HG02970 (cell line): ENCODE measurements around the gene SGMS2.
"Not testable (repeated sequence)": the region's sequence is repeated elsewhere in the genome, so short reads cannot be mapped to it uniquely, and the experiment has no call there.

Experiments
- ATAC-seq: cut with Tn5 transposase; IDR thresholded peaks from one replicate; pipeline ENCODE4 v1.9.1; 2021; ENCODE audit warnings: mild to moderate bottlenecking, moderate library complexity, moderate number of reproducible peaks; ENCODE audit not compliant: unreplicated experiment, low FRiP score

SGMS2 gene

DNA sequence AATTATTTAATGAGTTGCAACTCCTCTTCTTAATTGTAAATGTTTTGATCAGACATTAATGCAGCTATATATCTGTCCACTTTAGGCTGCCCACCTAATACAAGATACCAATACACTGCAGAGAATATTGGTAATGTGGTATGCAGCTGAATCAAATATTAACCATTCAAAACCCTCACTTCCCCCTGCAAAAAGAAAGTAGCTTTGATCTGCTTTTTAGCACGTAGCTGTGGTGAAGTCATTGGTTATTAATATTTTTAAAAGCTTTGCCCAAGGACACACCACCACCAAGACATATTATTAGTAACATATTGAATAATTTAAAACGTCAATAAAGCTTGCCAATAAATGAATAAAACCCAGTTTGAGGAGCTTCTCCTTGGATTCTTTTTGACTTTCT, 78.0 kb downstream of the SGMS2 start:
- ATAC-seq: no peak

DNA sequence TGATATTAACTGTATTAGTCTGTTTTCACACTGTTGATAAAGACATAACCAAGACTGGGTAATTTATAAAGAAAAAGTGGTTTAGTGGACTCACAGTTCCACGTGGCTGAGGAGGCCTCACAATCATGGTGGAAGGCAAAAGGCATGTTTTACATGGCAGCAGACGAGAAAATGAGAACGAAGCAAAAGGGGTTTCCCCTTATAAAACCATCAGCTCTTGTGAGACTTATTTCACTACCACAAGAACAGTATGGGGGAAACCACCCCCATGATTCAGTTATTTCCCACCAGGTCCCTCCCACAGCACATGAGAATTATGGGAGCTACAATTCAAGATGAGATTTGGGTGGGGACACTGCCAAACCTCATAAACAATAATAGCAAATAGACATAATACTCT, 80.3 kb downstream of the SGMS2 start:
- ATAC-seq: not testable (repeated sequence)

DNA sequence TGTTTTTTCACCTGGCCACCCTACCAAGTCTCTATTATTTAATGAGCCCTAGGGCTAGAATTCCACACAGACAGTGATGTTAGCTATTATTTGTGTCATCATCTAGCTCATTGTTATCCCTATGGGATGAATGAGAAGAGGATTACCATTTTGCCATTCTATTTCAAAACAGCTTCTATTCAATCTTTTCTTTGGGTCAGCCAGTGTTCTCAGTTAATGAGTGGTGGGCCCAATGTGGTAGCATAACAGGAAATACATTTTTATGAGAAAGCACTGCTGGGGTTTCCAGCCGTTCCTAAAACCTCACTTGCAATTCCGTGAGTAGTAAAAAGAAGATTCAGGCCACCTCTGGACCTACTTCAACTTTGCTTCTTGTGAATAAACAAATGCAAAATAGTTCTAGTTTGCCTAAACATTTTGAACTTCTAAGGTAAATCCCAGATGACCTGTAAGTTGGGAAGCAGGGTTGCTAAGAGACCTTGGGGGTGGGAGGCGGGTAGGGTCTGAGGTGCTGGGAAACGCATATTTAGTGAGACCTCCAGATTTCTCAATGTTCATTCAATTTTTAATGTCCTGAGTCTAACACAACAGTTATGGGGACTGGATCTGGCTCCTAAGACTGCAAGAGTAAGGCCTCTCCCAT, 81.8 kb downstream of the SGMS2 start:
- no peak for ATAC-seq

DNA sequence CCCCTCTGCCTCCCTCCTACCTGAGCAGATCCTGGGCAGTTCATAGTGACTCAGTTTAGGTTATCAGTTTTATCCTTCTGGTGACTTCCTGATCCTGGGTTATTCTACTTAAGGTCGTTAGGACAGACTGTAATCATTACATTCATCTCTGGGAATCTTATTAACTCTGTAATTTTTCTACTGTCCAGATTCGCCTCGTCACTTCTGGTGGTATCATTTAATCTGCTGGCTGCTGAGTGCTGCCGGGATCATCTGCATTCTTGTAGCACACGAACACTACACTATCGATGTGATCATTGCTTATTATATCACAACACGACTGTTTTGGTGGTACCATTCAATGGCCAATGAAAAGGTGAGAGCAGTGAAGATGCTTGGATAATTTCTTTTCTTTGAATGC, 83.6 kb downstream of the SGMS2 start:
- no peak for ATAC-seq

DNA sequence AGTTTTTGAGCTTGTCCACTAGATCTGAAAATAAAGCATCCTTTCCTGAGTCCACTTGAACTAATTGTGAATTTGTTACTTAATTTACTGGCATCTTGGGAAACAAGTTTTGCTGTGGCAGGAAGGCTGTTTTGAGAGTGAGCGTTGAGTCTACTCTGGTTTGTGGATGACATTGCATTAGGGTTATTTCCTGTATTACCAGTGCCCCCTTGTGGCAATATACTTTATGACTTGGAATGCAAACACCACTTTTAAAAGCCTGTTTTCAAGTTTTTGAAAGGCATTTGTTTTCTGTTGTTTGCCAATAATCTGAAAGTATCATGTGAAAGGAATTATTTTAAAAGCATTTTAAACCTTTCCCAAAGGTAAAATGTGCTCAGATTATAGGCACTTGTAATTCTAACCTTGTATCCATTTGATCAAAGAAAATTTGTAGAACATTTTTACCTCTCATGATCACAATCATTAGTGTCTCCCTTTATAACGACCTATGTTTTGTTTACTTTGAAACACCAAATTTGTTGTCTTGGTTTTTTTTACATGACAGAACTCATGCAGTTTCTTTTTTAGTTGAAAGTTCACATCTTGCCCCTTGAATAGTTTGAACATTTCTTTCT, 88.7 kb downstream of the SGMS2 start:
- ATAC-seq: peak; percentile 79

DNA sequence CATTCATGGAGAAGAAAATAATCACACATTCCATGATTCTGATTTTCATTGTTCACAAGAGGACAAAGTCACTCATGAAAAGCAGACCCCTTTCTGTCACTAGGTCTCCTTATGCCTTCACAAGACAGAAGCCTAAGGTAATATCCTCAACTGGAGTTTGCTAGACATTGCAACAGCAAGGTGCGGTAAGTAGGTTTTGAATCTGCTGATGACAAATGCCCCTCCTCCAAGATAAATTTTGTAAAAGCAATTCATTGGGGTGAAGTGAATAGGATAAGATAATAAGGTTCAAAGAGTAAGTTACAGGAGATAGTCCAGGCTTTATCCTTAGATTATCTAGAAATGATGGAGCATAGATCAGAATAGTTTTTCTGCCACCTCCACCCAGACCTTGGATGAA, 90.5 kb downstream of the SGMS2 start:
- no peak for ATAC-seq

DNA sequence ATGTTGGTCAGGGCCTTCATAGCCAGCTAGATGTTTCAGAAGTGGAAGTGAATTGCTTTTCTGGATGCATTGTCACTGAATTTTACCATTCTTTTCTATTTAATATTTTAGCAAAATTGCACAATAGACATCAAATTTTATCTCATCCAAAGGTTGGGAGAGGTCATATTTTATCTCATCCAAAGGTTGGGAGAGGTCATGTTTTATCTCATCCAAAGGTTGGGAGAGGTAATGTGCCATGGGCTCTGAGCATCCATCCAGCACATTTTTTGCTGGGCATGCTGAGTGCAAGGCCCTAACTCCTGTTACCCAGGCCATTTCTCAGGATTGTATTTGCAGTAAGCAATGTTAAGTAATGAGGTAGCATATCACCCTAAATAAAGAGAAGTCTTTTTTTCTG, 91.9 kb downstream of the SGMS2 start:
- no peak for ATAC-seq

DNA sequence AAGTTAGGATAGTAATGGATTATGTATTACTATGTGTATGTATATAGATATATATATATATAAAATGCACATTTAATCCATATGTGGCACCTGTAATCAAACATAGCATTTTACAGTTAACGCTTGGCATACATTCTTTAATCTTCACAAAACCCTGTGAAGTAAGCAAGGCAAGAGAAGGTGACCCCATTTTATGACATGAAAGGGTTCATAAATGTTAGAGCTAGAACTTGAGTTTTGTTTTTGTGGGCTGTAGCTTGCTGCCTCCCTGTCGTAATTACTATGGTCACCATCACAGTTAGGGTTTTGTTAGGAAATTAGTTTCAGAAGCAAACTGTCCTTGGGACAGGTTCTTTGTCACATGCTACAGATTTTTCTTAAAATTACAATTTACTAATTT, 92.8 kb downstream of the SGMS2 start:
- ATAC-seq: no peak

DNA sequence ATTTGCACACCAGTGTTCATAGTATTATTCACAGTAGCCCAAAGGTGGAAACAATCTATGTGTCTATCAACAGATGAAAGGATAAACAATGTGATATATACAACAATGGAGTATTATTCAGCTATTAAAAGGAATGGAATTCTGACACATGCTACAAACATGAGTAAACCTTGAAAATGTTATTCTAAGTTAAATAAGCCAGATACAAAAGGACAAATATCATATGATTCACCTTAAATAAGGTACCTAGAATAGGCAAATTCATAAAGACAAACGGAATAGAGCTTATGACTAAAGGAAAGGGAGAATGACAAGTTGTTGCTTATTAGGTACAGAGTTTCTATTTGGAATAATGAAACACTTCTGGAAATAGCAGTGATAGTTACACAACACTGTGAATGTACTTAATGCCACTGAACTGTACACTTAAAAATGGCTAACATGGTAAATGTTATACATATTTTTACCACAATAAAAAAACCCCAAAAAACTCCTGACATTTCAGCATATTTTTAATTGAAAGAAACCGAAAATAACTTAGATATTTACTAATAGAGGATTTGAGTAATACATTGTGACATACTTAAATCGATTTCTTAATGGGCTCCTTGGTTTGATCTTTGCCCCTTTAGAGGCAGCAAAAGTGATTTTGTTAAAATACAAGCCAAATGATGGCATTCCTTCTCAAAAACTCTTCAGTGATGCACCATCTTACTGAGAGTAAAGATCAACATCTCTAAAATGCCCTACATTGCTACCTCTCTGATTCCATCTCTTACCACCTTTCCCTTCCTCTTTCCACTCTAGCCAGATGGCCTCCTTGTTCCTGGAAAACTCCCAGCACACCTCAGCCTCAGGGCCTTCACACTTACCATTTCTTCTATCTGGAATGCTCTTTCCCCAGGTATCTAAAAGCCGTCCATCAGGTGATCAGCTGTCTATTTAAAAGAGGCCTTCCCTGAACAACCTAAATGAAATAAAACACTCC, 98.0 kb downstream of the SGMS2 start:
- ATAC-seq: no peak

DNA sequence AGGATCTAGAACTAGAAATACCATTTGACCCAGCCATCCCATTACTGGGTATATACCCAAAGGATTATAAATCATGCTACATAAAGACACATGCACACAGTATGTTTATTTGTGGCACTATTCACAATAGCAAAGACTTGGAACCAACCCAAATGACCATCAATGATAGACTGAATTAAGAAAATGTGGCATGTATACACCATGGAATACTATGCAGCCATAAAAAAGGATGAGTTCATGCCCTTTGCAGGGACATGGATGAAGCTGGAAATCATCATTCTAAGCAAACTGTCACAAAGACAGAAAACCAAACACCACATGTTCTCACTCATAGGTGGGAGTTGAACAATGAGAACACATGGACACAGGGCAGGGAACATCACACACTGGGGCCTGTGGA, 101.0 kb downstream of the SGMS2 start:
- ATAC-seq: not testable (repeated sequence)

DNA sequence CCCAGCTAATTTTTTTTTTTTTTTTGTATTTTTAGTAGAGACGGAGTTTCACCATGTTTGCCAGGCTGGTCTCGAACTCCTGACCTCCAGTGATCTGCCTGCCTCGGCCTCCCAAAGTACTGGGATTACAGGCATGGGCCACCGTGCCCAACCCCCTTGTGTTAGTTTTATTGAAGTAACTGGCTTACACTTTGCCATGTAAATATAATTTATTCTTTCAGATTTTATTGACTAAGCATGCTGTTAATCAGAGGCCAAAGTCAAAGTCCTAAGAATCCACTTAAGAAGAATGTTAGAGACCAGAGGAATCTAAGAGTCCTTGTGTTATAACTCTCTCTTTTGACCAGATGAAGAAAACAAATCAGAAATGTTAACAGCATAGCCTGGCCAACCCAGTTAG, 102.1 kb downstream of the SGMS2 start:
- not testable (repeated sequence) for ATAC-seq

DNA sequence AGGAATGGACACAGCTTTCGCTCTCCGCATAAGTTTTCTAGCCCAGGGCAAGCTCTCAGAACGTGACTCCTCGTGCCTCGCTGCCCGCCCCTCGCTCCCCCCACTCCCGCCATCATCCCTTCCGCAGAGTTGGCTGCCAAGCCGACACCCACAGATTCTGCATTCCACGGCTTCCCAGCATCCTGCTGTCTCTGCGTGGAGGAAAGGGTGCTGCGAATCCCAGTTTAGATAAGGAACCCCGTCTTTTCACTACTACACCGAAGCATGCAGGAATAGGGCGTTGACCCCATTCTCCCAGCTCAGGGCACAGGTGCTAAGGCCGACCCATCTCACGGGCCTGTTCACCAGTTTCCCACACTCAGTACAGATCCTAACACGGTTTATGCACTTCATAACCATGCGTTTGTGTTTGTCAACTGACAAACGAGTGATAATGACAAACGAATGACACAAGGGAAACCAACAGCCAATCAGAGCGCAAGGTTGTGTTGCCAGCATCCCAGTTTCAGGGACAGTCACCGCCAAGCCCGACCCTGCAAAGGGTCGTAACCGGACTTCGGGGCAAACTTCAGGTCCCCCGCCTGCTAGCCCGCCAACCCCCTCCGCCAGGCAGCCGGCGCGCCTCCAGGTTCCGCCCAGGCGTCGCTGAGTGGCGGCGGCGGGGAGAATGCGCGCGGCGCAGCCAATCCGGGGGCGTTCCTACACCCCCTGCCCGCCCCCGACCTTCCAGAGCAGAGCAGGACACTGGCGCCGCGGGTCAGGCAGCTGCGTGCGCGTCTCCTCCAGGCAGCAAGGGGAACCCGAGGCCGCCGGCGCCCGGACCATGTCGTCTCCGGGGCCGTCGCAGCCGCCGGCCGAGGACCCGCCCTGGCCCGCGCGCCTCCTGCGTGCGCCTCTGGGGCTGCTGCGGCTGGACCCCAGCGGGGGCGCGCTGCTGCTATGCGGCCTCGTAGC, 106.4 kb downstream of the SGMS2 start, which contains the start of gene CYP2U1:
CYP2U1 (plus strand) TSS at position 729 of the 954 bp plus-strand sequence; CDS start at position 824, 95 bp downstream.
- peak; percentile 94 for ATAC-seq

DNA sequence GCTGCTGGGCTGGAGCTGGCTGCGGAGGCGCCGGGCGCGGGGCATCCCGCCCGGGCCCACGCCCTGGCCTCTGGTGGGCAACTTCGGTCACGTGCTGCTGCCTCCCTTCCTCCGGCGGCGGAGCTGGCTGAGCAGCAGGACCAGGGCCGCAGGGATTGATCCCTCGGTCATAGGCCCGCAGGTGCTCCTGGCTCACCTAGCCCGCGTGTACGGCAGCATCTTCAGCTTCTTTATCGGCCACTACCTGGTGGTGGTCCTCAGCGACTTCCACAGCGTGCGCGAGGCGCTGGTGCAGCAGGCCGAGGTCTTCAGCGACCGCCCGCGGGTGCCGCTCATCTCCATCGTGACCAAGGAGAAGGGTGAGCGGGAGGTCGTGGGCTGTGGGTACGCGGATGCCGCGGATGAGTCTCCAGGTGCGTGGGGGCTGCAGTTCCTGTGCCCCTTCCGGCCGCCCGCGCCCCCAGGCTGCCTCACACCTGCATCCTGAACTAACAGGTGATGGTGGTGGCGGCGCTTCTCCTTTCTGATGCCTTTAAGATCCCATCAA, 107.1 kb downstream of the SGMS2 start:
- ATAC-seq: no peak

DNA sequence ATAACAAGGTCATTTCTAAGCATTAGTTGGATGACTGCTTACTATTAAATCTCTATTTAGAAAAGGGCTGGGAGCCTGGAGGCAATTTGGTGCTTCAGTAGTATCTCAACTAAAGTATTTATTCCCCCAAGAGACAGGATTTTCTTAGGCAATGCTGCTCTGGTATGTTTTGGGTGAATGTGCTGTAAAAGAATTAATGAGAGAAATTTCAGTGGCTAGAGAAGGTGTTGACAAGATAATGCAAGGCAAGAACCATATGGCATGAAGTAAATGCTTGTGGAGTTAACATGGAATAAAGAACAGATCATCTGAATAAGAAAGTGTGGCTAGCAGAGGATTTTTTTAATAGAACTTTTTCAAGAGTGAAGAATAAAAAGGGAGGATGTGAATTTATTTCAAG, 110.5 kb downstream of the SGMS2 start:
- no peak for ATAC-seq

DNA sequence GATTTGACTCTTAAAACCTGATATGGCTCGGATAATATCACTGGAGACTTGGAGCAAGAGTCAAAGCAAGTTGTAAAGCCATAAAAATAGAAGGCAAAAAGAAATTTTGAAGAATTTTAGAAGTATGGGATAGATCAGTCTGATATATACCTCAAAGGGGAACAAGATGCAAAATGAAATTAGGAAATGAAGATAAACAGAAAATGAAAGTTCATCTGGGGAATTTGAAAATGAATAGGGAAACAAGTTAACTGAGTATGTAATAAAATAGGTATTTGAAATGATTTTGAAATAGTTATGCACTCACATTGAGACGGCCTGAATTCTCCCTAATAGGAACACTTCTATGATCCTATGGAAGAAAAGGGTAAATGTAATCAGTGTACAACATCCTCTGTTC, 112.3 kb downstream of the SGMS2 start:
- ATAC-seq: no peak

DNA sequence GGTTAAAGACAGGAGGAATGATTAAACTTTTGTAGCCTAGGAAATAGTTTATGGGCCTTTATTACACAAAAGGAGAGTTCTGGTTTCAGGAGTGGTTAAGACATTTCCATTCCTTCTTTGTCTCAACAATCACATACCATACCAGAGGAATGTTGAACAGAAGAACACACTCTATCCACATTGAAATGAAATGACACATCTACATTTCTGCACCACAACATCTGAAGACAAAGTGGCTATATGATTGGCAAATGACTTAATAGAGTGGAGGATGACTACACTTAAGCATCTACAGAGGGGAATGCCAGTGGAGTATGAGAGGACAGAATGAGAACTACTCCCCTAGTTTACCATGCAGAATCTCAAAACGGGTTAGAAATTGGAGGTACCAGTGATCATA, 114.6 kb downstream of the SGMS2 start:
- ATAC-seq: no peak

DNA sequence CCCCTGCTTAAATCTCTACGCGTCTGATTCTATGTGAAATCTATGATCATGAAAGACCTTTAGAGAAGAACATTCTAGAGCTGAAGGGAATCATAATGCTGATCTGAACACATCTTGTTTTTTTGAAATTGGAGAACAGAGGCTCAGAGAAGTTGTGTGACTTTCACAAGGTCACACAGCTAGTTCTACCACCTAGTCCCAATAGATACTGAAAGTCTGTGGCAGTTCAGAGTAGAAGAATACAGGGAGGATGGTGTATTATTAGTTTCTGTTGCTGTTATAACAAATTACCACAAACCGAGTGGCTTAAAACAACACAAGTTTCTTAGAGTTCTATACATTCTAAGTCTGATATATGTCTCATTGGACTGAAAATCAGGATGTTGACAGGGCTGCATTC, 121.1 kb downstream of the SGMS2 start:
- no peak for ATAC-seq

DNA sequence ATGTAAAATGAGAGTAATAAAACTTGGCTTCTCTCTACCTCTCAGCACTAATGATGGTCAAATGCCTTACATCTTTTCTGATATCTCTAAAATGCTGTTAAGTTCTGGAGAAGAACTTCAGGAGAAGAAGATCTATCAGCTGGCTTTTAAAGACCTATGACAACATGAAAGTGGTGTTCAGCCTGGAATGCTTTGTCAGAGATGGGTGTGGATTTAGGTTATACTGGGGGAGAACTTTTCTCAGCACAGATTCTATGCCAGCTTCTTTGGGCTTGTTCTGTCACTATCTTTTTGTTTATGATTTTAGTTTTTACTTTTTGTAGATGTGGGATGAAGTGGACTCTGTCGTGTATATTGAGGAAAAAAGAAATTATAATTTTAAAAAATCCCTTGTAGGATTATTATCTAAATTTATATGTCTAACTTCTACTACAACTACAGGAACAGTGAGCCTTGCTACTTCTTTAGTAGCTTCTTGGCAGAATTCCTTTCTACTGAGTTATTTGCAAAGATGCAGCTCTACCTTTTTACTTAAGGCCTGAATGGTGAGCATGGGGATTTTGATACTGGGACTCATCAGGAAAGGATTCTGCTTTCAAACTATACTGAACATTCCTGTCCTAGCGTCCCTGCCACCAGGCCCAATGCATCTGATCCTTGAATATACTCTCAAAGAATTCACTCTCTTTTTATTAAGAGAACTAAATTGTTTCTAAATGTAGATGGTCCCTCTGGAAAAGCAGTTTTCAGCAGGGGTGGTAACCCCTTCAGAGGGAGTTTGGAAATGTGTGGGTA, 126.2 kb downstream of the SGMS2 start:
- ATAC-seq: no peak

DNA sequence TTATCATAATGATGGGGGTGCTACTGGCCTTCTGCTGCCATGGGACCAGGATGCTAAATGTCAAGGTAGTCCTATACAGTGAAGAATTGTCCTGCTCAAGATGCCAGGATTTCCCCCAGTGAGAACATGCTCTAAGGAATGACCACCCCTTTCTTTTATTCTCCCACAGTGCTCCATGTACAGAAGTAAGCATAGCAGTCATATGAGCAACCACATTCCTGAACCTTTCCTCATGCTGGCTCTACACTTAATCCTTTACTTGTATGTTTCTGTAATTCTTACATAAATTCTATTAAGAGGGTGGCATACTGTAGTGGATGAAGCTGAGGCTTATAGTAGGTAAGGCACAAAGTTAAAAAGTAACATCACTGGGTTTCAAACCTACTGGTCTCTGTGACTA, 126.8 kb downstream of the SGMS2 start:
- ATAC-seq: no peak
